Activated T-cell treated with anti-CD3 and anti-CD28 coated beads, Interleukin-2, amount 50 U/mL, for 48 hours (primary cell): ENCODE measurements around the gene TCEANC.

Experiments used
- DNase-seq, 2 experiments: peaks; one replicate each; pipeline ENCODE4 v3.0.0-alpha.2; 2020

TCEANC gene

DNA sequence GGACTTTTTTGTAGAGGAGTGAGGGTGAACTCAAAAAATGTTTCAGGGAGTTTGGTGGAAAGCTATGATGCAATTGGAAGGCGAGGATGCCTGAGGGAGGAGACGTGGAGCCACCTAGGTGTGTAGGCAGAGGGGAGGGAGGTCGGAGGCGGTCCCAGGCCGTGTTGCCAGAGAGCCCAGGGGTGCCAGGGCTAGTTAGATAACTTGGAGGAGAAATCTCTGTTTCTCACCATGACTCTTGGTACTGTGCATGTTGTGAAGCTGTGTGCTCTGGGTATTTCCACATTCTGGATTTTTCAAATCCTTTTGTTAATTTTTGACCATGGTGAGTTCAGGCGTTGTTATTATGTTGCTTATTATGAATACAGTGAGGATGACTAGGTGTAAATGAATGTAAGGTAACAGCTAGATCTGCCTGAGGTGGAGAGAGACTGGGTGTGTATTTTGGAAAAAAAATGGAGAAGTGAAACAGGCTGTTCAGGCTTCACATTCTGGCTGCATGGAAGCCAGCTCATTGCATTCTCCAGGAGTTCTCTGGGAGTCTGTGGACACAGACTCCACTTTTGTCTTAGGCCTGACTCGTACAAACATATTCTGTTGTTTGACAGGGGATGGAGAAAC is 40.5 kb downstream of the TCEANC start:
- no peak for DNase-seq

GRCh38 chrX:13694359-13694758 is 41.4 kb downstream of the TCEANC start:
- DNase-seq = no peak

- no peak for DNase-seq
Observed at GRCh38 chrX:13694983-13695382, 42.0 kb downstream of the TCEANC start.

DNA sequence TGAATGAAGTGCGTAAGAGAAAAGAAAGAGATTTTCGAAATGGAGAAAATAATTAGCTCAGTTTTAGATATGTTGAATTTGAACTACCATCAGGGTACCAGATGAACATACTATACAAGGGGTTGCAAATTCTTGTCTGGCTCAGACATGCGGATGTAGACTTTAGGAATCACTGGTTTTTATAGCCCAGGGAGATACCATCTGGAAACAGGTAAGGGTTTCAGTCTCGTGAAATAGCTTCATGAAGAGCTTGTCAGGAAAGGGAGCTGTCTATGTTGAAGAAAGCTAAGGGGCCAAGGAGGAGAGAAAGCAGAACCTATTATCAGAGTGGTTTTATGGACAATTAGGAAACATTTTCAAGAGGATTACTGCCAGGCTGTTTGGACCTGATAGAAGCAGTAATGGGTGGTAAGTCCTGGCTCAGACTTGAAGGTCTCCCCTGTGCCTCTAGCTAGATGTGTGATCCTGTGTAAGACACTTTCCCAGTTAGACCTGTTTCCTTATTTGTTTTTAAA is 42.7 kb downstream of the TCEANC start:
- no peak for DNase-seq

- no peak for DNase-seq
Observed at GRCh38 chrX:13697455-13697854, 44.5 kb downstream of the TCEANC start.

DNA sequence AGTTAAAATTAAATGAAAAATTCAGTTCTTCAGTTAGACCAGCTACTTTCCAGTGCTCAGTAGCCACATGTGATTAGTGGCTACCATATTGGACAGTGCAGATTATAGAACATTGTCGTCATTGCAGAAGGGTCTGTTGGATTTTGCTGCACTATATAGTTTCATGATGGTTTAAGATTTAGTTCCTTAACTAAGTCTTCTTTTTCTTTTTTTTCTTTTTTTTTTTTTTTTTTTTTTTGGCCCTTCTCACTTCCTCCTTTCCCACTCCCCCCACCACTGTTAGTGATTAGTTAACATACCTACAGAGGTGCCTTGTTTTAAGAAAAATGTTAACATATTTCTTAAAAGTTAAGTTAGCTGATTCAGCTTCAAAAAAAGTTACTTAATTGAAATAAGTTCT is 45.0 kb downstream of the TCEANC start:
- DNase-seq = no peak

DNA sequence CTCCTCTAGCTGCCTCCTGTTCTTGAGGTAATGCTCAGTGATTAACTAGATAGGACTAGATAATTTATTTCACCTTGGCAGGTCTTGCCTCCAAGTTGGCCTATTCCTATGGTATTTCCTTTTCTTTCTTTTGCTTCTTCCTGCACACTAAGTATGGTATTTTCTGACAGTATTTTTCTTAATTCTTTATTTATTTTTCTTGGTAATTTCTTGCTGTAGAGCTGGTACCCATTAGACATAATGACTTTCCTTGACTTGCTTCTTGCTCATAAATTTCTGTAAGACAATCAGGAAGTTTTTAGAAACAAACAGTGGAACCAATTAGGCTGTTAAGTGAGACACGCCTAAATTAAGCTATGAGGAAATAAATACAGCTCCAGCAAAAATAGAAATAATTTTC is 45.5 kb downstream of the TCEANC start:
- no peak for DNase-seq

- DNase-seq = no peak
Observed at GRCh38 chrX:13699183-13699826, 46.4 kb downstream of the TCEANC start.

DNA sequence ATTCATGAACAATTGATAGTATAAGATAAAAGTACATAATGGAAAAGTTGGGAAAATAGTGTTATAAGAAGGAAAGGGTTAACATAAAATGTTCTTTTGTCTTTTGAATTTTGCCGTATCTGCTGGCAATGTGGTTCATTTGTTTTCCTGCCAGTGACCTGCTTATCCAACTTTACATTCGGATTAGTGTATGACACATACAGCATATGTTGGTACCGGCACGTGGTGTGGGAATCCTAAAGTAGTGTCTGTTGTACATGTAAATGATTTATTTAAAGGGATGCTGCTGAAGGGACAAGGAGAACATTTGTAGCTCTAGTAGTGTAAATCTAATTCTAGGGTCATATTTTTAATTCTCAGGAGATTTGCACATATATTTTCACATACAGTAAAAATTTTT is 47.4 kb downstream of the TCEANC start:
- DNase-seq = no peak

GRCh38 chrX:13702111-13702789 is 49.3 kb downstream of the TCEANC start:
- no peak for DNase-seq

- DNase-seq = no peak
Observed at GRCh38 chrX:13703135-13703534, 50.2 kb downstream of the TCEANC start.

DNA sequence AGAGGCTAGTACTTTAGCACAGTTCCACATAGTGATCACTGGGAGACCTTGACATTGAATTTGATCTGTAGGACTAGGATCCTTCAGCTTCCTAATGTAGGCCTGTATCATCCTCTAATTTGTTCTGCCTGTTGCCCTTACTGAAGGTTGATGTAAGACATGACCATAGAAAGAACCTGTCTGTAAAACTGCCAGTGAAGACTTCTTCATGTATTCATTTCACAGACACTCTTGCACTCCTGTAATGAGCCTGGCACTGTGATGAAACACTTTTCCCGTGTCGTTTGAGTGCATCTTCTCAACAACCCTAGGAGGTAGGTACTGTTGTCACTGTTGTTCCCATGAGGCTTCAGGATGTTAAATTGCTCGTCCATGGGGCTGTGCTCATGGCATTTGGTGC is 50.6 kb downstream of the TCEANC start:
- no peak for DNase-seq

GRCh38 chrX:13711141-13711540 is 58.2 kb downstream of the TCEANC start:
- no peak for DNase-seq
